Measurements from ENCODE around the gene ETS2.

DNA sequence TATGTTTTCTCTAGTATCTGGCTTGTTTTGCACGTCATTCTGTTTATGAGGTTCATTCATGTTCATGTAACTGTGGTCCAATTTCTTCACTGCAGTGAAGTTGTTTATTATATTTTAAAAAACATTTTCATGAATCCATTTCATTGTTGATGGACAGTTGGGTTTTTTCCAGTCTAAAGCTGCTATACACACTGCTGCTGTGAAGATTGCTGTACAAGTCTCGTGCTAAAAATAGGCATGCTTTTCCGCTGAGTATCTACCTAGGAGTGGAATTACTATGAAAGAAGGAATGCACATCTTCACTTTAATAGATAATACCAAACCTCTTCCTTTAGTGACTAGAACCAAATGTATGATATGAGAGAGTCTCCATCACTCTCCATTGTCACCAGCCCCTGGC, 49.0 kb upstream of the ETS2 start:
- TF ChIP-seq, protein P1, sequence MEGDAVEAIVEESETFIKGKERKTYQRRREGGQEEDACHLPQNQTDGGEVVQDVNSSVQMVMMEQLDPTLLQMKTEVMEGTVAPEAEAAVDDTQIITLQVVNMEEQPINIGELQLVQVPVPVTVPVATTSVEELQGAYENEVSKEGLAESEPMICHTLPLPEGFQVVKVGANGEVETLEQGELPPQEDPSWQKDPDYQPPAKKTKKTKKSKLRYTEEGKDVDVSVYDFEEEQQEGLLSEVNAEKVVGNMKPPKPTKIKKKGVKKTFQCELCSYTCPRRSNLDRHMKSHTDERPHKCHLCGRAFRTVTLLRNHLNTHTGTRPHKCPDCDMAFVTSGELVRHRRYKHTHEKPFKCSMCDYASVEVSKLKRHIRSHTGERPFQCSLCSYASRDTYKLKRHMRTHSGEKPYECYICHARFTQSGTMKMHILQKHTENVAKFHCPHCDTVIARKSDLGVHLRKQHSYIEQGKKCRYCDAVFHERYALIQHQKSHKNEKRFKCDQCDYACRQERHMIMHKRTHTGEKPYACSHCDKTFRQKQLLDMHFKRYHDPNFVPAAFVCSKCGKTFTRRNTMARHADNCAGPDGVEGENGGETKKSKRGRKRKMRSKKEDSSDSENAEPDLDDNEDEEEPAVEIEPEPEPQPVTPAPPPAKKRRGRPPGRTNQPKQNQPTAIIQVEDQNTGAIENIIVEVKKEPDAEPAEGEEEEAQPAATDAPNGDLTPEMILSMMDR (conservative IDR thresholded peaks at IDR 0.05; ENCODE audit: low read depth, low read length): no peak
- no peak for TF ChIP-seq SMC3 (IDR thresholded peaks at IDR 0.05; ENCODE audit: low read depth, low read length)
- no peak for TF ChIP-seq MAZ (IDR thresholded peaks at IDR 0.05; ENCODE audit: borderline replicate concordance, low read depth, low read length)
- TF ChIP-seq RFX5 (IDR thresholded peaks at IDR 0.05; ENCODE audit: low read depth, low read length): no peak
- TF ChIP-seq POLR2A (IDR thresholded peaks at IDR 0.05; ENCODE audit: low read depth, low read length): no peak
- TF ChIP-seq FOS (IDR thresholded peaks at IDR 0.05; ENCODE audit: low read depth, low read length): 0 out of 2 replicates have a peak, but pooled peaks have one; percentile 25
- no peak for TF ChIP-seq CHD1 (IDR thresholded peaks at IDR 0.05; ENCODE audit: low read depth, low read length)
- no peak for TF ChIP-seq NFE2L2 (IDR thresholded peaks at IDR 0.05; ENCODE audit: low read depth, low read length)
- TF ChIP-seq RAD21 (IDR thresholded peaks at IDR 0.05; ENCODE audit: low read length): no peak
- TF ChIP-seq BHLHE40 (IDR thresholded peaks at IDR 0.05; ENCODE audit: low read depth, low read length): peak; percentile 97
- TF ChIP-seq RCOR1 (IDR thresholded peaks at IDR 0.05; ENCODE audit: insufficient replicate concordance, low read length): no peak
- TF ChIP-seq, protein P2, sequence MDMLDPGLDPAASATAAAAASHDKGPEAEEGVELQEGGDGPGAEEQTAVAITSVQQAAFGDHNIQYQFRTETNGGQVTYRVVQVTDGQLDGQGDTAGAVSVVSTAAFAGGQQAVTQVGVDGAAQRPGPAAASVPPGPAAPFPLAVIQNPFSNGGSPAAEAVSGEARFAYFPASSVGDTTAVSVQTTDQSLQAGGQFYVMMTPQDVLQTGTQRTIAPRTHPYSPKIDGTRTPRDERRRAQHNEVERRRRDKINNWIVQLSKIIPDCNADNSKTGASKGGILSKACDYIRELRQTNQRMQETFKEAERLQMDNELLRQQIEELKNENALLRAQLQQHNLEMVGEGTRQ (IDR thresholded peaks at IDR 0.05; ENCODE audit: low read depth, low read length): no peak
- TF ChIP-seq CEBPB (IDR thresholded peaks at IDR 0.05; ENCODE audit: low read depth, low read length): no peak; the same call in 1 of the 2 replicates

Measured in IMR-90 (cell line).